ENCODE data around the gene PCIF1. TPM values are rescaled to one million over a fixed set of nuclear protein-coding genes. Genes with fewer than 3 reads are reported as not detected.
A peak's percentile ranks its signal among the peaks of the same experiment; 100 is the strongest.

Gene PCIF1
- total and polyA plus RNA-seq, 12 donors, result 12.6 to 47.1 (median 36.7) TPM

DNA sequence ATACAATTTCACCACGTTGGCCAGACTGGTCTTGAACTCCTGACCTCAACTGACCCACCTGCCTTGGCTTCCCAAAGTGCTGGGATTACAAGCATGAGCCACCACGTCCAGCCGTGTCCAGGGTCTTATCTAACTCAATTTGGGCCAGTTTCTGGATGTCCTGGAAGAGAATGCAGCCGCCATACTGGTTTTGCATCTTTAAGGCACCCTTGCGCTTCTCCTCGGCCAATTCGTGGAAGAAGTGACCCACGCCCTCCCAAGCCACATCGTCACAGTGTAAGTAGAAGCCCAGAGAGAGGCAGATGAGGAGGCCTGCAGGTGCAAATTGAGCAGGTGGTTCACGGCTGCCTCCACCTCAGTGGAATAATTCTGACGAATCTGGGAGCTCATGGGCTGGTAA is 41.2 kb downstream of the PCIF1 start:
- no peaks in the 10 kb centered on the region for H3K36me3 ChIP-seq (replicated peaks in 1 of 2)
- 82 to 91% (median 89%) methylated on average over 8 to 11 of the region's 11 CpGs for WGBS, 4 donors
- H3K9me3 ChIP-seq (replicated peaks in 1 of 3), result no peaks in the 10 kb centered on the region
- H3K27me3 ChIP-seq, result no peaks in the 10 kb centered on the region
- H3K4me3 ChIP-seq, result no peak overlapping the region
- no peak for TF ChIP-seq CTCF (IDR thresholded peaks at IDR 0.05)
- peaks cover 0 to 5% of the 10 kb centered on the region in 2 donors for H3K4me1 ChIP-seq (replicated peaks in 1 of 2)
- intact Hi-C loops (cut with DNase I), result no loop called here
- DNase-seq, result peak in 1 of 7 donors; percentile 22
- H3K27ac ChIP-seq, result no peak overlapping the region

- 75 to 87% (median 85%) methylated on average over 6 of the region's 6 CpGs for WGBS, 4 donors
- Histone ChIP-seq H3K36me3 (replicated peaks in 1 of 2) (no peaks in the 10 kb centered on the region), H3K4me3 (no peak overlapping the region), H3K9me3 (replicated peaks in 1 of 3) (no peaks in the 10 kb centered on the region), H3K27me3 (no peaks in the 10 kb centered on the region), H3K27ac (no peak overlapping the region), H3K4me1 (replicated peaks in 1 of 2) (peaks cover 0 to 1% of the 10 kb centered on the region in 2 donors)
- peak in 1 of 7 donors; percentile 13 for DNase-seq
- no peak for TF ChIP-seq POLR2A (IDR thresholded peaks at IDR 0.05)
- TF ChIP-seq CTCF (IDR thresholded peaks at IDR 0.05), result no peak
- intact Hi-C loops (cut with DNase I), result no loop called here
Observed at GRCh38 chr20:45976086-45976485, 41.6 kb downstream of the PCIF1 start.

GRCh38 chr20:45981261-45981660 is 46.8 kb downstream of the PCIF1 start:
- TF ChIP-seq CTCF (IDR thresholded peaks at IDR 0.05), result no peak
- no peak for TF ChIP-seq POLR2A (IDR thresholded peaks at IDR 0.05)
- peak in 1 of 7 donors; percentile 3 for DNase-seq
- no peak overlapping the region for H3K4me3 ChIP-seq

GRCh38 chr20:45983279-45983743 is 48.8 kb downstream of the PCIF1 start:
- no peak for DNase-seq
- intact Hi-C loops (cut with DNase I), result no loop called here
- Histone ChIP-seq H3K27me3 (no peaks in the 10 kb centered on the region), H3K4me3 (no peak overlapping the region), H3K27ac (no peak overlapping the region), H3K36me3 (replicated peaks in 1 of 2) (no peaks in the 10 kb centered on the region), H3K9me3 (replicated peaks in 1 of 3) (no peaks in the 10 kb centered on the region), H3K4me1 (replicated peaks in 1 of 2) (no peaks in the 10 kb centered on the region)
- TF ChIP-seq CTCF (IDR thresholded peaks at IDR 0.05) (no peak), POLR2A (IDR thresholded peaks at IDR 0.05) (no peak)
- WGBS, 4 donors, result 51 to 72% (median 64%) methylated on average over 7 of the region's 7 CpGs

More at GRCh38 chr20:45981261-45981660, 46.8 kb downstream of the PCIF1 start:
- Histone ChIP-seq H3K36me3 (replicated peaks in 1 of 2) (no peaks in the 10 kb centered on the region), H3K9me3 (replicated peaks in 1 of 3) (no peaks in the 10 kb centered on the region), H3K27me3 (no peaks in the 10 kb centered on the region), H3K27ac (no peak overlapping the region), H3K4me1 (replicated peaks in 1 of 2) (no peaks in the 10 kb centered on the region)
- intact Hi-C loops (cut with DNase I), result no loop called here
- WGBS, 4 donors, result 80 to 89% (median 84%) methylated on average over 5 to 6 of the region's 6 CpGs
